ENCODE measurements around the gene CCR7. TPM values are rescaled to one million over a fixed set of nuclear protein-coding genes. Genes with fewer than 3 reads are reported as not detected.
A peak's percentile ranks its signal among the peaks of the same experiment; 100 is the strongest.

CCR7 gene
- total and polyA plus RNA-seq, 2 of the 13 experiments (the other 11 are each of a cell fraction or from before 2014, with no cell fraction given): 0.04 to 0.53 TPM

DNA sequence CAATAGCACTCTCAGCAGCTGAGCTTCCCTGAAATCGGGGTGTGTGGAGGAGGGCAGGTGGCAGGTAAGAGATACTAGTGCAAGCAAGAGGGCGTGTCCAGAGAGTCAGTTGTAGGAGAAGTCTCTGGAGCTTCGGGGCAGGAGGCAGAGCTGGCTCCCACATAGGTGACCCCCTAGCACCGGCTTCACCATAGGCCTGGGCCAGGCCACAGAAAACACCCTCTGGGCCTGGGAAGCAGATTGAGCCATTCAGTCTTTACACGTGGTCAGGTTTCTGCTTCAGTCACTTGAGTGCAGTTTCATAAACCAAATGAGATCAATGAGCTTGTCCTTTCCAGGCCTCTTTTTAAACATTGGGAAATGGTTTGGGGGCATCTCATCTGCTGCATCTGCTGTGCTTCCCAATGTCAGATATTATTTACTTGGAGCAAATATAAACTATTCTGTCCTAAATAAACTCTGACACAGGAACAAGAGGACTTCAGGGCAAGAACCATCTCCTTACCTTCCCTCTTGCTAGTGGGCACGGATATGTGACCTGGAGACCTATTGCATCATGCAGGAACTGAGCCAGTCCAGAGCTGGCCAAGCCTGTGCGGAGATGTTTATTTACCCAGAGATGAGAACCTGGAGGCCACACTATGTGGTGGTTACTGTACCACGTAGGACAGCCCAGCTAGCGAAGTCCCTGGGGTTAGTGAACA lies 16.1 kb downstream of the CCR7 start (continued):
- TF ChIP-seq, protein P1, sequence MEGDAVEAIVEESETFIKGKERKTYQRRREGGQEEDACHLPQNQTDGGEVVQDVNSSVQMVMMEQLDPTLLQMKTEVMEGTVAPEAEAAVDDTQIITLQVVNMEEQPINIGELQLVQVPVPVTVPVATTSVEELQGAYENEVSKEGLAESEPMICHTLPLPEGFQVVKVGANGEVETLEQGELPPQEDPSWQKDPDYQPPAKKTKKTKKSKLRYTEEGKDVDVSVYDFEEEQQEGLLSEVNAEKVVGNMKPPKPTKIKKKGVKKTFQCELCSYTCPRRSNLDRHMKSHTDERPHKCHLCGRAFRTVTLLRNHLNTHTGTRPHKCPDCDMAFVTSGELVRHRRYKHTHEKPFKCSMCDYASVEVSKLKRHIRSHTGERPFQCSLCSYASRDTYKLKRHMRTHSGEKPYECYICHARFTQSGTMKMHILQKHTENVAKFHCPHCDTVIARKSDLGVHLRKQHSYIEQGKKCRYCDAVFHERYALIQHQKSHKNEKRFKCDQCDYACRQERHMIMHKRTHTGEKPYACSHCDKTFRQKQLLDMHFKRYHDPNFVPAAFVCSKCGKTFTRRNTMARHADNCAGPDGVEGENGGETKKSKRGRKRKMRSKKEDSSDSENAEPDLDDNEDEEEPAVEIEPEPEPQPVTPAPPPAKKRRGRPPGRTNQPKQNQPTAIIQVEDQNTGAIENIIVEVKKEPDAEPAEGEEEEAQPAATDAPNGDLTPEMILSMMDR (CRISPR knock-in tag; IDR thresholded peaks at IDR 0.05): no peak; the same call in 1 of the 2 replicates
- TF ChIP-seq IRX3 (CRISPR knock-in tag; IDR thresholded peaks at IDR 0.05; ENCODE audit: borderline replicate concordance, low read depth) (no peak; the same call in 1 of the 2 replicates), ZNF652 (CRISPR knock-in tag; IDR thresholded peaks at IDR 0.05; ENCODE audit: borderline replicate concordance, low read depth) (peak; percentile 76; the same call in 1 of the 2 replicates), ZNF468 (CRISPR knock-in tag; IDR thresholded peaks at IDR 0.05) (no peak), RFXAP (CRISPR knock-in tag; IDR thresholded peaks at IDR 0.05; ENCODE audit: borderline replicate concordance) (peak; percentile 64; the same call in 1 of the 2 replicates), RFX5 (IDR thresholded peaks at IDR 0.05; ENCODE audit: low read depth, low read length) (peak; percentile 23; the same call in 1 of the 2 replicates), HDAC1 (CRISPR knock-in tag; IDR thresholded peaks at IDR 0.05) (peak; percentile 98), MLLT10 (CRISPR knock-in tag; IDR thresholded peaks at IDR 0.05) (no peak), IRF2 (CRISPR knock-in tag; IDR thresholded peaks at IDR 0.05) (peak; percentile 98), ZNF543 (CRISPR knock-in tag; IDR thresholded peaks at IDR 0.05) (no peak), CEBPG (CRISPR knock-in tag; IDR thresholded peaks at IDR 0.05) (peak; percentile 100), ZNF34 (CRISPR knock-in tag; IDR thresholded peaks at IDR 0.05; ENCODE audit: borderline replicate concordance) (no peak; the same call in 1 of the 2 replicates), ZNF160 (CRISPR knock-in tag; IDR thresholded peaks at IDR 0.05) (peak; percentile 65; the same call in 1 of the 2 replicates), POGZ (CRISPR knock-in tag; IDR thresholded peaks at IDR 0.05) (peak; percentile 67), CBFB (CRISPR knock-in tag; IDR thresholded peaks at IDR 0.05) (peak; percentile 75)
- TF ChIP-seq, protein P2, sequence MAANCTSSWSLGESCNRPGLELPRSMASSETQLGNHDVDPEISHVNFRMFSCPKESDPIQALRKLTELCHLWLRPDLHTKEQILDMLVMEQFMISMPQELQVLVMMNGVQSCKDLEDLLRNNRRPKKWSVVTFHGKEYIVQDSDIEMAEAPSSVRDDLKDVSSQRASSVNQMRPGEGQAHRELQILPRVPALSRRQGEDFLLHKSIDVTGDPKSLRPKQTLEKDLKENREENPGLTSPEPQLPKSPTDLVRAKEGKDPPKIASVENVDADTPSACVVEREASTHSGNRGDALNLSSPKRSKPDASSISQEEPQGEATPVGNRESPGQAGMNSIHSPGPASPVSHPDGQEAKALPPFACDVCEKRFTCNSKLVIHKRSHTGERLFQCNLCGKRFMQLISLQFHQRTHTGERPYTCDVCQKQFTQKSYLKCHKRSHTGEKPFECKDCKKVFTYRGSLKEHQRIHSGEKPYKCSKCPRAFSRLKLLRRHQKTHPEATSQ (CRISPR knock-in tag; IDR thresholded peaks at IDR 0.05; ENCODE audit: borderline replicate concordance): no peak
- TF ChIP-seq, protein P3, sequence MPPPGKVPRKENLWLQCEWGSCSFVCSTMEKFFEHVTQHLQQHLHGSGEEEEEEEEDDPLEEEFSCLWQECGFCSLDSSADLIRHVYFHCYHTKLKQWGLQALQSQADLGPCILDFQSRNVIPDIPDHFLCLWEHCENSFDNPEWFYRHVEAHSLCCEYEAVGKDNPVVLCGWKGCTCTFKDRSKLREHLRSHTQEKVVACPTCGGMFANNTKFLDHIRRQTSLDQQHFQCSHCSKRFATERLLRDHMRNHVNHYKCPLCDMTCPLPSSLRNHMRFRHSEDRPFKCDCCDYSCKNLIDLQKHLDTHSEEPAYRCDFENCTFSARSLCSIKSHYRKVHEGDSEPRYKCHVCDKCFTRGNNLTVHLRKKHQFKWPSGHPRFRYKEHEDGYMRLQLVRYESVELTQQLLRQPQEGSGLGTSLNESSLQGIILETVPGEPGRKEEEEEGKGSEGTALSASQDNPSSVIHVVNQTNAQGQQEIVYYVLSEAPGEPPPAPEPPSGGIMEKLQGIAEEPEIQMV (CRISPR knock-in tag; IDR thresholded peaks at IDR 0.05; ENCODE audit: low read depth): peak; percentile 74; the same call in 1 of the 2 replicates
- TF ChIP-seq, protein P4, sequence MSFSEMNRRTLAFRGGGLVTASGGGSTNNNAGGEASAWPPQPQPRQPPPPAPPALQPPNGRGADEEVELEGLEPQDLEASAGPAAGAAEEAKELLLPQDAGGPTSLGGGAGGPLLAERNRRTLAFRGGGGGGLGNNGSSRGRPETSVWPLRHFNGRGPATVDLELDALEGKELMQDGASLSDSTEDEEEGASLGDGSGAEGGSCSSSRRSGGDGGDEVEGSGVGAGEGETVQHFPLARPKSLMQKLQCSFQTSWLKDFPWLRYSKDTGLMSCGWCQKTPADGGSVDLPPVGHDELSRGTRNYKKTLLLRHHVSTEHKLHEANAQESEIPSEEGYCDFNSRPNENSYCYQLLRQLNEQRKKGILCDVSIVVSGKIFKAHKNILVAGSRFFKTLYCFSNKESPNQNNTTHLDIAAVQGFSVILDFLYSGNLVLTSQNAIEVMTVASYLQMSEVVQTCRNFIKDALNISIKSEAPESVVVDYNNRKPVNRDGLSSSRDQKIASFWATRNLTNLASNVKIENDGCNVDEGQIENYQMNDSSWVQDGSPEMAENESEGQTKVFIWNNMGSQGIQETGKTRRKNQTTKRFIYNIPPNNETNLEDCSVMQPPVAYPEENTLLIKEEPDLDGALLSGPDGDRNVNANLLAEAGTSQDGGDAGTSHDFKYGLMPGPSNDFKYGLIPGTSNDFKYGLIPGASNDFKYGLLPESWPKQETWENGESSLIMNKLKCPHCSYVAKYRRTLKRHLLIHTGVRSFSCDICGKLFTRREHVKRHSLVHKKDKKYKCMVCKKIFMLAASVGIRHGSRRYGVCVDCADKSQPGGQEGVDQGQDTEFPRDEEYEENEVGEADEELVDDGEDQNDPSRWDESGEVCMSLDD (CRISPR knock-in tag; IDR thresholded peaks at IDR 0.05; ENCODE audit: borderline replicate concordance): no peak
- TF ChIP-seq, protein P5, sequence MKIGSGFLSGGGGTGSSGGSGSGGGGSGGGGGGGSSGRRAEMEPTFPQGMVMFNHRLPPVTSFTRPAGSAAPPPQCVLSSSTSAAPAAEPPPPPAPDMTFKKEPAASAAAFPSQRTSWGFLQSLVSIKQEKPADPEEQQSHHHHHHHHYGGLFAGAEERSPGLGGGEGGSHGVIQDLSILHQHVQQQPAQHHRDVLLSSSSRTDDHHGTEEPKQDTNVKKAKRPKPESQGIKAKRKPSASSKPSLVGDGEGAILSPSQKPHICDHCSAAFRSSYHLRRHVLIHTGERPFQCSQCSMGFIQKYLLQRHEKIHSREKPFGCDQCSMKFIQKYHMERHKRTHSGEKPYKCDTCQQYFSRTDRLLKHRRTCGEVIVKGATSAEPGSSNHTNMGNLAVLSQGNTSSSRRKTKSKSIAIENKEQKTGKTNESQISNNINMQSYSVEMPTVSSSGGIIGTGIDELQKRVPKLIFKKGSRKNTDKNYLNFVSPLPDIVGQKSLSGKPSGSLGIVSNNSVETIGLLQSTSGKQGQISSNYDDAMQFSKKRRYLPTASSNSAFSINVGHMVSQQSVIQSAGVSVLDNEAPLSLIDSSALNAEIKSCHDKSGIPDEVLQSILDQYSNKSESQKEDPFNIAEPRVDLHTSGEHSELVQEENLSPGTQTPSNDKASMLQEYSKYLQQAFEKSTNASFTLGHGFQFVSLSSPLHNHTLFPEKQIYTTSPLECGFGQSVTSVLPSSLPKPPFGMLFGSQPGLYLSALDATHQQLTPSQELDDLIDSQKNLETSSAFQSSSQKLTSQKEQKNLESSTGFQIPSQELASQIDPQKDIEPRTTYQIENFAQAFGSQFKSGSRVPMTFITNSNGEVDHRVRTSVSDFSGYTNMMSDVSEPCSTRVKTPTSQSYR (CRISPR knock-in tag; IDR thresholded peaks at IDR 0.05; ENCODE audit: borderline replicate concordance): peak; percentile 75; the same call in 1 of the 2 replicates
